GM18502 (cell line): ENCODE measurements around the gene MXD4.

Source experiments
- ATAC-seq: cut with Tn5 transposase; IDR thresholded peaks from one replicate; pipeline ENCODE4 v1.9.1; 2021; ENCODE audit warnings: mild to moderate bottlenecking; ENCODE audit not compliant: unreplicated experiment, poor library complexity

Gene MXD4

GRCh38 chr4:2295500-2295899 is 33.6 kb upstream of the MXD4 start:
- no peak for ATAC-seq

GRCh38 chr4:2292646-2293108 is 30.8 kb upstream of the MXD4 start:
- ATAC-seq = no peak

- ATAC-seq = no peak
These were observed 30.1 kb upstream of the MXD4 start for GRCh38 chr4:2291705-2292645.

- ATAC-seq = no peak
These were observed 29.2 kb upstream of the MXD4 start for GRCh38 chr4:2290974-2291704.

- no peak for ATAC-seq
These were observed 28.6 kb upstream of the MXD4 start for GRCh38 chr4:2290488-2290887.

GRCh38 chr4:2289955-2290333 is 28.0 kb upstream of the MXD4 start:
- ATAC-seq = no peak

- no peak for ATAC-seq
These were observed 27.5 kb upstream of the MXD4 start for GRCh38 chr4:2289311-2289954.

- no peak for ATAC-seq
These were observed 26.2 kb upstream of the MXD4 start for GRCh38 chr4:2288051-2288541.

- no peak for ATAC-seq
These were observed 25.6 kb upstream of the MXD4 start for GRCh38 chr4:2287594-2287915.

- no peak for ATAC-seq
These were observed 25.1 kb upstream of the MXD4 start for GRCh38 chr4:2286904-2287593.

GRCh38 chr4:2285613-2286381 is 23.9 kb upstream of the MXD4 start:
- ATAC-seq = no peak

GRCh38 chr4:2284934-2285612 is 23.2 kb upstream of the MXD4 start:
- ATAC-seq = no peak

GRCh38 chr4:2284161-2284933 is 22.4 kb upstream of the MXD4 start:
- ATAC-seq = no peak

- ATAC-seq = no peak
These were observed 21.3 kb upstream of the MXD4 start for GRCh38 chr4:2283199-2283711.

GRCh38 chr4:2281575-2282343 is 19.9 kb upstream of the MXD4 start:
- ATAC-seq = peak; percentile 77

GRCh38 chr4:2280531-2281300 is 18.8 kb upstream of the MXD4 start:
- no peak for ATAC-seq

GRCh38 chr4:2277956-2278355 is 16.0 kb upstream of the MXD4 start:
- ATAC-seq = no peak
